IMR-90 (cell line): ENCODE results near the gene PLCG1.

ENCODE experiments used
- BHLHE40 ChIP-seq: fragments of 150-350 bp; IDR thresholded peaks from 2 replicates; pipeline ENCODE4 v1.6.1; 2016; ENCODE audit warnings: mild to moderate bottlenecking, low read depth, low read length
- FOS ChIP-seq: fragments of 150-350 bp; IDR thresholded peaks from 2 replicates; pipeline ENCODE4 v1.6.1; 2016; ENCODE audit warnings: low read depth, low read length
- NFE2L2 ChIP-seq: fragments of 150-350 bp; IDR thresholded peaks from 2 replicates; pipeline ENCODE4 v1.6.1; 2016; ENCODE audit warnings: low read depth, mild to moderate bottlenecking, low read length
- POLR2A ChIP-seq: IDR thresholded peaks from 2 replicates; pipeline ENCODE4 v1.6.1; 2012; ENCODE audit warnings: mild to moderate bottlenecking, low read depth, low read length
- RCOR1 ChIP-seq: IDR thresholded peaks from 2 replicates; pipeline ENCODE4 v1.6.1; 2012; ENCODE audit warnings: mild to moderate bottlenecking, low read length, improper control_type of control experiment; ENCODE audit not compliant: insufficient replicate concordance
- TF ChIP-seq, protein P1 (sequence below): conservative IDR thresholded peaks from 2 replicates; pipeline ENCODE4 v1.5.1; 2012; ENCODE audit warnings: mild to moderate bottlenecking, low read depth, low read length, improper control_type of control experiment
- TF ChIP-seq, protein P2 (sequence below): fragments of 150-350 bp; IDR thresholded peaks from 2 replicates; pipeline ENCODE4 v1.6.1; 2017; ENCODE audit warnings: mild to moderate bottlenecking, antibody characterized with exemption, low read length, low read depth

DNA sequence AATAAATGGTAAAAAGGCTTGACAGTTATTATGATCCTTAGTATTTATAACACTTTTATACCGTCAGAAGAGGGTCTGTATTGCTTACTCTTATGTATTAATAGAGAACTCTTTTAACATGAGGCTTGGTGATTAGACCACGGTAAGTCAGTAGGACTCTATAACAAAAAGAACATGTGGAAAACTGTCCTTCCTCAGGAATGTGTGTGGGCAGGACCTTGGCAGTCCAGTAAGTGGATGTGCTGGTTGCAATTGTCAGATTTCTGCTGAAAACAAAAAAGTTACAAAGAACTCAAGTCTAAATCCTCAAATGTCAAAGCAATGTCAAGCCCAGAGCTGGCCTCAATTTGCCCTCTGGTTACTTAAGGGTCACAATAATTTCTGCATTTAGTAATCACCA, 81.1 kb downstream of the PLCG1 start:
- TF ChIP-seq, protein P1, sequence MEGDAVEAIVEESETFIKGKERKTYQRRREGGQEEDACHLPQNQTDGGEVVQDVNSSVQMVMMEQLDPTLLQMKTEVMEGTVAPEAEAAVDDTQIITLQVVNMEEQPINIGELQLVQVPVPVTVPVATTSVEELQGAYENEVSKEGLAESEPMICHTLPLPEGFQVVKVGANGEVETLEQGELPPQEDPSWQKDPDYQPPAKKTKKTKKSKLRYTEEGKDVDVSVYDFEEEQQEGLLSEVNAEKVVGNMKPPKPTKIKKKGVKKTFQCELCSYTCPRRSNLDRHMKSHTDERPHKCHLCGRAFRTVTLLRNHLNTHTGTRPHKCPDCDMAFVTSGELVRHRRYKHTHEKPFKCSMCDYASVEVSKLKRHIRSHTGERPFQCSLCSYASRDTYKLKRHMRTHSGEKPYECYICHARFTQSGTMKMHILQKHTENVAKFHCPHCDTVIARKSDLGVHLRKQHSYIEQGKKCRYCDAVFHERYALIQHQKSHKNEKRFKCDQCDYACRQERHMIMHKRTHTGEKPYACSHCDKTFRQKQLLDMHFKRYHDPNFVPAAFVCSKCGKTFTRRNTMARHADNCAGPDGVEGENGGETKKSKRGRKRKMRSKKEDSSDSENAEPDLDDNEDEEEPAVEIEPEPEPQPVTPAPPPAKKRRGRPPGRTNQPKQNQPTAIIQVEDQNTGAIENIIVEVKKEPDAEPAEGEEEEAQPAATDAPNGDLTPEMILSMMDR: no peak
- TF ChIP-seq RCOR1 (no peak), NFE2L2 (no peak), POLR2A (no peak), FOS (no peak), BHLHE40 (no peak)
- TF ChIP-seq, protein P2, sequence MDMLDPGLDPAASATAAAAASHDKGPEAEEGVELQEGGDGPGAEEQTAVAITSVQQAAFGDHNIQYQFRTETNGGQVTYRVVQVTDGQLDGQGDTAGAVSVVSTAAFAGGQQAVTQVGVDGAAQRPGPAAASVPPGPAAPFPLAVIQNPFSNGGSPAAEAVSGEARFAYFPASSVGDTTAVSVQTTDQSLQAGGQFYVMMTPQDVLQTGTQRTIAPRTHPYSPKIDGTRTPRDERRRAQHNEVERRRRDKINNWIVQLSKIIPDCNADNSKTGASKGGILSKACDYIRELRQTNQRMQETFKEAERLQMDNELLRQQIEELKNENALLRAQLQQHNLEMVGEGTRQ: no peak
